HG03159 (cell line): ENCODE results near the gene HIPK1.

ENCODE experiments used
- ATAC-seq: cut with Tn5 transposase; IDR thresholded peaks from one replicate; pipeline ENCODE4 v1.9.1; 2021; ENCODE audit warnings: mild to moderate bottlenecking, moderate library complexity; ENCODE audit not compliant: unreplicated experiment

HIPK1 gene

DNA sequence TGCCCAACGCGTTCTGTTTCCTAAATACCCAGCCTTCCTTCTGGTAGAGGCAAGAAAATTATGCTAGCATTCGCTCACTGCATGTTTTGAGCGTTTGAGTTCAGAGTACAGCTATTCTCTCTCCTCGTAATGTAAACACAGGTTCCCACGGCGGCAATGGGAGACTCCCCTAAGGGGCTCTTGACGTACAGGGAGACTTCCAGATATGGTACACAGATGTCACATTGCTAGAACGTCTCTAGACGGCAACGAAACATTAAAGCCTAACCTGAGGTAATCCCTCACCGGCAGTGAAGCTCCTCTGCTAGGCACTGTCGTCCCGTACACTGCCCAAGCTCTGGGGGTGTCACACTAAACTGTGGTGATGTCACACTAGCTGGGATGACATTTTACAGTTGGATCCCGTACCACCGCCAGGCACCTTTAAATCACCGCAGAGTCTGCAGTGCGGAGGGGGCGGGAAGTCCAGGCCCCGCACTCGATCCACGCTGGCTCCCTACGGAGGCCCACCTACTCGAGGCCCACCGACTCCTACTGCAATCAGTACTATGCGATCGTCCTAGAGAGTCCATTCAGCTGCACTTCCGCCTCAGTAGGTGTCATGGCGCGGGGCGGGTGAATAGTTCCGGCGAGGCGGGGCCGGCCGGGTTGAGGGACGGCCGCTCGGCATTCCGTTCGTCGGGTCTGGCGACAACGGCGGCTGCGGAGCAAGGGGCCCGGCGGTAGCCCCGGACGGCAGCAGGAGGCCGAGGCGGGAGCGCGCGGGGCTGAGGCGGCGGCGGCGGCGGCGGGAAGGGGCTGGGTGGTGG, at the start of gene HIPK1:
Gene HIPK1, plus strand, starts transcription at position 384 of the 809 bp plus-strand sequence.
- peak; percentile 55 for ATAC-seq

DNA sequence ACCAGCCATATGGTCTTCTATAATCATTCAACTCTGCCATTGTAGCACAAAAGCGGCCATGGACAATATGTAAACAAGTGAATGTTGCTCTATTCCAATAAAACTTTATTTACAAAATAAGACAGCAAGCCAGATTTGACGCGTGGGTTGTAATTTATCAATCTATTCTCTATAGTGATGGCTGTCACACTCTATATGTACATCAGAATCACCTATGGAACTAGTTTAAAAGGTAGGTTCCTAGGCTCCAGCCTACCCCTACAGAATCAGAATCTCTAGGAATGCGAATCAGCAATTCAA, 49.4 kb upstream of the HIPK1 start:
- no peak for ATAC-seq

DNA sequence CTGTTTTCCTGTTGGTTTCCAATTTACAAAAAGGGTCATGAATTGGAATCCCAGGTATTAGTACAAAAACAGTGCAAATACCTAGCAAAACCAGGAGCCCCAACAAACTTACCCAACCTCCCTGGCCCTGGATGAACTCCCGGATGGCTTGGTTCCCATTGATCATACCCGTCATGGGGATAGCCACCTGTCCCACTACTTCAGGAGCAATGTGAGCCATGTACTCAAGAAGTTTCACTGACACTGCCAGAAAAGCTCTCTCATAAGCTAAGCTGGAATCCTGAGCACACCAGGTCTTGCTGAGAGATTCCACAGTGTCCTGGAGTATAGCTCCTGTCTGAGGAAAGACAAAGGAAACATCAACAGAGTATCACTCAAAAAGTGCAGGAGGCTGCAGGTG, 47.5 kb upstream of the HIPK1 start:
- ATAC-seq, result no peak

DNA sequence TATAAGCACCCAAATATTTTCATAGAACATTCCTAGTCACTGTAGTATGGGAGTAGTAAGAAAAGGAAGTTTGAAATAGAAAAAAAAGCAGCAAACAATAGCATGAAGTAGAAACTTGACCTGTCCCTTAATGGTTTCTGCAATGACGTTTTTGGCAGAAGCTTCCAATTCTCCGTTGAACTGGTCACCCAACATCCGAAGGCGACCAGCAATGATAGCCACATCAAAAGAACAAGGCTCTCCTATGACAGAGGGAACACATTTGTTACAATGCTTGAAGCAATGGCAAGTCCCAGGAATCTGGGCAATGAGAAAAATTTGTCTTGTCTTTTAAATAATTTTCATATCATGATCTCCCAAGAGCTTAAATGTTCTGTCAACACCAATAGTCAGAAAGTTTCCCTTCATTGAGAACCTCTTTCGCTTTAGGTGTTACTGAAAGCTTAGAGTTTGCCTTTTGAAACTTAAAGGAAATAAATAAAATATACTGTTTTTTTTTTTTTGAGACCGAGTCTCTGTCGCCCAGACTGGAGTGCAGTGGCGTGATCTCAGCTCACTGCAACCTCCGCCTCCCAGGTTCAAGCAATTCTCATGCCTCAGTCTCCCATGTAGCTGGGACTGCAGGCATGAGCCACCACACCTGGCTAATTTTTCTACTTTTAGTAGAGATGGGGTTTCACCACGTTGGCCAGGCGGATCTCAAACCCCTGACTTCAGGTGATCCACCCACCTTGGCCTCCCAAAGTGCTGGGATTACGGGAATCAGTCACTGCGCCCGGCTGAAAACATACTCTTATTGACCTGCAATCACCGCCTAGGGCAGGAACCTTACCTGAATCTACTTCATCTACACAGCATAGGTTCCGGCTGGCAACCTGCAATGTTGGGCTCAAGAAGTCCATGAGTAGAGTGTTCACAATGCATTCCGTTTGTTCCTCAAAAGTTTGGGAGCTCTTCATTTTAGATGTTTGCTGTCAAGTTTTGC, 42.4 kb upstream of the HIPK1 start:
- no peak for ATAC-seq

DNA sequence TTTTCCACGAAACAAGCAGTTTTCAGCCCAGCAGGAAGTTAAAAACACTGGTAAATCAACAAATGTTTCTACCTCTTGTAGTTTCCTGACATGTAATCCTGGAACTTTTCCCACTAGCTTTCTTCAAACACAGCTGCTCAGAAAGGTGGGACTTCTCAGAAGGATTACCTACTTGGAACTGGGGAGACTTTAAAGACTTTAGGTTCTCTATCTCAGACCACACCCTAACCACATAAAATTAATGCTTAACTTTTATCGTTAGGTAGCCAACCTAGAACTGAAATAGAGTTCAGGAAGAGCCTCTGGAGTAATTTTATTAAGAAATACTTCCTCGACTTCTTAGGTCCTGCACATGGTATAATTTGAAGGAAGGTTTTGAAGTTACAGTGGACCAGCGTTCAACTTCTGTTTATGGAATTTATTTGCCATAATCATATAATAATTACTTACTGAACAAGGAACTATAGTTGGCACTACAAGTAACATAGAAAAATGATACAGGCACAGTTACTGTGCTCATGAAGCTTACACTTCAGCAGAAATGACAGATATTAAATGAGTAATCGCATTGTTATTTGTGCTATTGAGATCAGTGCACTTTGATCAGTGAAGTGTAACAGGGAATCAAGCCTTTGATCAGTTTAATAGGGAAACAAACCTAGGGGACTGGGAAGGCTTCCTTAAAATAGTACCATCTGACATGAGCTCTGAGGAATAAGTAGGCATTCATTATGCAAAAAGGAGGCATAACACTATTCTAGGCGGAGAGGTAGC, 41.5 kb upstream of the HIPK1 start, which contains the start of gene BCL2L15:
Gene BCL2L15, minus strand, starts transcription at position 180 of the 774 bp plus-strand sequence. CDS start 206 bp downstream, outside the sequence.
- no peak for ATAC-seq

DNA sequence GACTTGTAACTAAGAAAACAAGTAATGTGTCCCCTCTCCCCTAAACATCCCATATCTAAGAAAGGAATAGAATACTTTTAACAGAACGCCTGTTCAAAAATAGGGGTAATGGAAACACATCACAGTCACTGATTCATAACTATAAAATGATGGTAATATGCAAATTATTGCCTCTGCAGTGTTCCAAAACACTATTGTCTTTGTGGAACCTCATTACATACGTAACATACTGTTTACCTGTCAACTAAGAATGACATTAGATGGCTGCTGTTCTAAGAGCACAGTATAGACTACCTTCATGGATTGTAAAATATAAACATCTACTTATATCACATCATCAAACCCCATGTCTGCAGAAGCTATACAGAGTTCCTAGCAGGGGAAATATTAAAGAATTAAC, 38.3 kb upstream of the HIPK1 start:
- no peak for ATAC-seq

DNA sequence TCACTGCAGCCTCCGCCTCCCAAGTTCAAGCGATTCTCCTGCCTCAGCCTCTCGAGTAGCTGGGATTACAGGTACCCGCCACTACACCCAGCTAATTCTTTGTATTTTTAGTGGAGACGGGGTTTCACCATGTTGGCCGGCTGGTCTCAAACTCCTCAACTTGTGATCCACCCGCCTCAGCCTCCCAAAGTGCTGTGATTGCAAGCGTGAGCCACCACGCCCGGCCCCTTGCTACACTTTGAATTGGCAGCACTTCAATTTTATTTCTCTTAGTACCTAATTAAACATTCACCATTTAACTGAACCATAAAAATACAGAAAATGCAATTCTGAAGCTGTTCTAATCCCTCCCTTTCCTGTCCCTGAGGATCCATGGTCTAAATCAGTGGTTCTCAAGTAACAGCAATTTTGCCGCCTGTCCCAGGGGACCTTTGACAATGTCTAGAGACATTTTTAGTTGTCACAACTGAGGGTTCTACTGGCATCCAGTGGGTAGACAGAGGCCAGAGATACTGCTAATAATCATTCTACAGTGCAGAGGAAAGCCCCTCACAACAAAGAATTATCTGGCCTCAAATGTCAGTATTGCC, 37.4 kb upstream of the HIPK1 start:
- ATAC-seq, result no peak

DNA sequence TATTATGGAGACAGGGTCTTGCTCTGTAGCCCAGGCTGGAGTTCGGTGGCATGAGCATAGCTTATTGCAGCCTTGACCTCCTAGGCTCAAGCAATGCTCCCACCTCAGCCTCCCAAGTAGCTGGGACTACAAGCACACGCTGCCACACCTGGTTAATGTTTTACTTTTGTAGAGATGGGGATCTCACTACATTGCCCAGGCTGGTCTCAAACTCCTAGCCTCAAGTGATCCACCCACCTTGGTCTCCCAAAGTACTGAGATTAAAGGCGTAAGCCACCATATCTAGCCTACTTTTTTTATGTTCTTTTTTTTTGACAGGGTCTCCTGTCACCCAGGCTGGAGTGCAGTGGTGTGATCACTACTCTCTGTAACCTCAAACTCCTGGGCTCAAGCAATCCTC, 35.9 kb upstream of the HIPK1 start:
- ATAC-seq, result no peak

DNA sequence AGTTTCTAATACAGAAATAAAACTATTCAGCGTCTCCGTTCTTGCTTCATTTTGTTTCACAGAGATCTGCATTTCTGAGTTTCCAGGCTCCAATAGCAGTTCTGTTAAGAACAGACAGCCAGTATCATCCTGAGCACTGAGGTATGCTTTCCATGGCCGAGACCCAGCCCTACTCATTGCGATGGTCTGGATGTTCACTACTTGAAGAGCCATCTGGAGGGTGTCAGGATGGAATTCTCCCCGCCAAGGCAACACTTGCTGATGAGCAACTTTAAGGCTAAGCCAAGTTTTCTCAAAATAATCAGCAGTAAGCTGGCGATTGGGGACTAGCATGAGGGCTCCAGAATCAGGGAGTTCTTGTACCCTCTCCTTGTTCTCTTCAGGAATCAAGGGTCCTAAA, 34.0 kb upstream of the HIPK1 start:
- no peak for ATAC-seq

DNA sequence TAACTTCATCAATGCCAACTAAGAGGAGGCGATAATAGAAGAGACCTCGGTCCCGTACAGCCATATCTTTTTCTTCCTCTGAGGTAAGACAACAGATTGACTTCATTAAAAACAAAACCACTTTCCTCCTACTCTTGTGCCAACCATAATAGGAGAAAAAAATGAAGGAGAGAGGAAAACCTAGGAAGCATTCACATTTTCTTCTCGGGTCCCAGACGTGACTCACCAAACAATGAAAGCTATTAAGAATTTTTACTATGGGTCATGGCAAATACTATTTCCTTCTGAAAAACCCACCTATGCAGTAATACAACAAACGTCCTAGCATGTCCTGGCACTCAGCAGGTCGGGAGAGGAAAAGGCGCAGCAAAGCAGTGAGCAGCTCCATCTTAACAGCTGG, 33.2 kb upstream of the HIPK1 start:
- no peak for ATAC-seq

DNA sequence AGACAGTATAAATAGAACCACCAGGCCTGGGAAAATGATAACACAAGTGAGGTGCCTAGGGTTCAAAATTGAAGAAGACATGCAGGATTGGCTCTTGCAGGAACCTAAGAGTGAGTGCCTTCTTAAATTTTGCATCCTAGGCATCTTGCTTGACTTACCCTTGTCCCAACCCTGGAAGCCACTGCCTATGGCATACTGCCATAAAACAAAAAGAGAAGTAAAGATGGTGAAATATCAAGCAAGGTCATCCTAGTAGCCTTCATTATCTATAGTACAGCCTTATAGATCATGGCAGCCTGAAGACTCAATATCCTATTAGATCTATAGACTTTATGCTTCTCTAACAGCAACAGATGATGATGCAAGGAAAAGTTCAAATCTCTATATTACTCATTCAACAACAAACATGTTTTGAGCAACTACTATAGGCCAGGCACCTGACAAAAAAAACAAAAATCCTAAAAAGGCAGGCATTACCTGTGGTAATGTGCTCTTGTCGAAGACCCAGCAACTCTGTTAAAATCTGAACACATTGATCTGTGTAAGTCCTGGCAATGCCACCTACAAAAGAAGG, 30.8 kb upstream of the HIPK1 start:
- ATAC-seq, result no peak

DNA sequence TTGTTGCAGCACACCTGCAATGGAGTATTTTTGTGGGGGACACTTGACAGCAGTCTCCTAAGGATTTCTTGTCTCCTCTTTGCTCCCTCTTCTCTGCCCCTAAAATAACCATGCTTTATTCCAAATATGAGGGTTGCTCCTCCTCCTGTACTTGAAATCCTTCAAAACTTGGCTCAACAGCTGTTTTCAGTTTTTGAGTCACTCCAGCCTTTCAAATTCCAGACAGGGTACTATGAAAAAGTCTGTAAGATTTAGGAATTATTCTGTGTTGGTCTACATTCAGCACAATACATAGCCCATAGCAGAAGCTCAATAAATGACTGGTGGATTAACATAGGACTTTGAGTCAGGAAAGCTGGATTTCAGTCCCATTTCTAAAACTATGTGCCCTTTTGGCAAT, 30.0 kb upstream of the HIPK1 start:
- ATAC-seq, result no peak

DNA sequence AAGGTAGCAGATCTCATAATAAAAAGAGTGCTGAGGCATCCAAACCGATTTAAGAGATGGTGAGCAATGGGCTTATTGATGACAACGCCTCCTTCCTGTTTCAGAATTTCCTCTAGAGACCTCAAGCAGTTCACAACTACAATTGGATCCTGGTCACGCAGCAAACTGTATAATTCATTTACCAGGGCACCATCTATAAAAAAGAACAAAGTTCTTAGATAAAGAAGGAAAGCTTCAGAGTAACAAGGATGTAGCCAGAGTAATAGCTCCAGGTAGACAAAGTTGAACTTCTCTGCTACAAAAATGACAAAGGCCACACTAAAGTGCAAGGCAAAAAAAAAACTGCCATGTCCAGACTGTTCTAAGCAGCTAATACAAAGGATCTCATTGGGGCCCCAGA, 27.9 kb upstream of the HIPK1 start:
- ATAC-seq, result no peak

DNA sequence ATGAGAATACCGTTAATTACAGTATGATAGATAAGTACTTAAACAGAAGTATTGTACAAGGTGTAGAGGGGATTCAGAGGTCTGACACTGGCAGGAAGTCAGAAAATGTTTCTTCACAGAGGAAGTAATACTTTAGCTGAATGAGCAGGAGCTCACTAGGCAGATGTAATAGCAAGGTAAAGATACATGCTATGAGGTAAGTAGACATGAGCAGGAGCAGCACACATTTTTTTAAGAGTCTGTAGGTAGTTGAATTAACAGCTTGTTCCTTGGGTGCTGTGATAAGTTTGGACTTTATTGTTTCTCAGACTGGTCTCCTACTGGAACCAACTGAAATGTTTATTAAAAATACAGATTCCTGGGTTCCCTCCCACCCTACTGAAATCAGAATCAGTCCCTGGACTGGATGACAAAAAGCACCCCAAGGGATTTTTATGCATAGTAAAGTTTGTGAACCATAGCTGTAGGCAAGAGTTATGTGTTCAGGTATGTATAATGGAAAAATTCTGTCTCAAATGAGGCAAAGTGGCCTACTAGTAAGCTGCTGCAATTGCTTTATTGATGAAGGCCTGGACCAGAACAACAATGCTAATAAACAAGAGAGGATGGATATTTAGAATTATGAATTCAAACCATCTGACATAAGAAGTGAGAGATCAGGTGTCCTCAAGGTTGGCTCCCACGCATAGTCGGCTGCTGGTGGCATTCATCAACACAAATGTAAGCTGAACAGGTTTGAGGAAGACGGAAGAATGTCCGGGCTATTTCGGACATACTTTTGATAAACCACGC, 25.4 kb upstream of the HIPK1 start:
- ATAC-seq, result no peak

DNA sequence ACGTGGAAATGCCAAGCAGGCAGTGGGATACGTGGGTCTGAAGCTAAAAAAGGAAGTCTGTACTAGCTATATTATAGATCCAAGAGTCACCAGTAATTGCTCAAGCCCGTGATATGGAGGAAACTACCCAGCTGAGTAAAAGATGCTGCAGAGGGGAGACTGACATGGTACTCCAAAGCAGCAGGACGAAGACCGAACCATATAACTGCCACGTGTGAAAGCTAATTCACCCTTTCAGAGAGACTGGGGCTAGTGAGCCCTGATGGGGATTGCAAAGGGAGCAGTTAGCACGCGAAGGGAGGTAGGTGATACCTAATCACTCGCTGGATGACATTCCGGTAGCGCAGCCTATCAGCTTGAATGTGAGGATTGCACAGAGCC, 24.8 kb upstream of the HIPK1 start:
- peak; percentile 31 for ATAC-seq

DNA sequence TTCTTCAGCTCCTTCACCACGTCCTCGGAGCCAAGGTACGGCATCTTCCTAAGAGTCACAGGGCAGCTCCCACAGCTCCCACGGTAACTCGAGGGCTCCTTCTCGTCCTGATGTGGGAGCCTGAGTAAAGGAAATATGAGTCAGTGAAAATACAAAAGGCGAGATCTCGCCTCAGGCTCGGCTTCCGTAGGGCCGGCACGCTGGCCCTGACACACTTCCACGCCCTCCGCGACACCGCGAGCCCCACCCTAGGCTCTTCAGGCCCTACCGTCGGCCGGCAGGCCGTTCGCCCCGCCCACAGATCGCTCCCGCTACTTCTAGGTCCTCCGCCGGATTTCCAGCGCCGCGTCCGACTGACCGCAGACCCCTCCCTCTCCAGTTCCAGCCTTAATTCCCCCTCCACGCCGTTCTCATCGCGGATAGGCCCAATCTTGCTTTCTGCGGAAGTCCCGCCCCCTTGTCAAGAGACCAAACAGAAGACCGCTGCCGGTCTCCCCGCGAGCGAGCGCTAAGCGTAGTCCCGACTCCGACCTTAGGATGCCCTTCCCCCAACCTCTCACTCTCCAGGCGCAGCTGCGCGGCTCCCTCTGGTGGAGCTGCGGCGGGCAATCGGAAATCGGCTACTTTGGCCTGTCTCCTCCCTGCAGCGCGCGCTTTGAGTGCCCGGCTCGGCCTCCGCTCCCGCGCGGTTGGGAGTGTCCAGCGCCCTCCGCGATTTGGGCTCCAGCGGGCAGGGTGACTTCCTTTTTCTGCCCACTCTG, 24.3 kb upstream of the HIPK1 start, which contains the start of the genes AP4B1 and DCLRE1B:
Gene AP4B1, minus strand, starts transcription at position 126 of the 761 bp plus-strand sequence. Its CDS starts 82 bp downstream, at position 44.
Gene DCLRE1B, plus strand, starts transcription at position 653 of the 761 bp plus-strand sequence. CDS start 261 bp downstream, outside the sequence.
- ATAC-seq, result peak; percentile 90

DNA sequence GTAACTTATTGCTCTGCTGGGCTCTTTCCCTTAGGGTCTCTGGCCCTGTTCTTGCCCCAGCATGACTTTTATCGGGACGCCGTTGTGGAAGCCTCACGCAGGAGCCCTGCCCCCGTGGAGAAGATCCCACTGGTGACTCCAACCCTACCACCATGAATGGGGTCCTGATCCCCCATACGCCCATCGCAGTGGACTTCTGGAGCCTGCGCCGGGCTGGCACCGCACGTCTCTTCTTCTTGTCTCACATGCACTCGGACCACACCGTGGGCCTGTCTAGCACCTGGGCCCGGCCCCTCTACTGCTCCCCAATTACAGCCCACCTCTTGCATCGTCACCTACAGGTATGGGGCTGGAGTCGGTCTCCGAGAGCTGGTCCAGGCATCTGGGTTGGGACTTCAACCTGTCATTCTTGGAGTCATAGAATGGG, 23.7 kb upstream of the HIPK1 start:
- ATAC-seq, result peak; percentile 13

DNA sequence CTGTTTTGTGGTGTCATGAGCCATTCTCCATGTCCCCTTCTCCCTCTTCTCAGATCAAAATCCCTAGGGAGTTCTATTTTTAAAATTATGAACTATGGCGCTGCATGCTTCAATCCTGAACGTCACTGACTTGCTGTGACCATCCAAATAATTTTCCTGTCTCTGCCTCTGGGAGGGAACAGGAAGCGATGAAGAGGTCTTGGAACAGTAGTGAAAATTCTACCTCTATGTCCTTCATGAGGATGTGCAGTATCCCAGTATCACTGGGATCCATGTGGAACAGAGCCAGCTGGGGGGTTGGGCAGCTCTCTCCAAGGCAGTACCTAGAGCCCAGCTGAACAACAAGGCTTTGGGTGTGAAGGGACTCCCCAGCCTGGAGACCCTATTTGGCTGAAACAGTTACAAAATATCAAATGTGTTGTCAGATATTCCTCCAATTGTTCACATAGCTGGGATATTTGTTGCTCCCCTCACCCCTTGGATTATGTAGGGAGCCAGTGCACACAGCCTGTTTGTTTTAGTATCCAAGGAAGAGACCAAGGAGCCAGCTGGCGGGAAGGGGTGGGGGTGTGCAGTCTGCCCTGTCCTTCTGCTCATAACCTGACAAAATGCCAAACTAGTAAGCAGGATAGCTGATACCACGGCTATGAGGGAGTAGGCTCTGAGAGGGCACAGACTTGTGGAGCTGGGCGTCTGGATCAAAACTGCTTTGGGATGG, 16.4 kb upstream of the HIPK1 start:
- ATAC-seq, result no peak
